ENCODE results near the gene BTBD2.

BTBD2 gene

DNA sequence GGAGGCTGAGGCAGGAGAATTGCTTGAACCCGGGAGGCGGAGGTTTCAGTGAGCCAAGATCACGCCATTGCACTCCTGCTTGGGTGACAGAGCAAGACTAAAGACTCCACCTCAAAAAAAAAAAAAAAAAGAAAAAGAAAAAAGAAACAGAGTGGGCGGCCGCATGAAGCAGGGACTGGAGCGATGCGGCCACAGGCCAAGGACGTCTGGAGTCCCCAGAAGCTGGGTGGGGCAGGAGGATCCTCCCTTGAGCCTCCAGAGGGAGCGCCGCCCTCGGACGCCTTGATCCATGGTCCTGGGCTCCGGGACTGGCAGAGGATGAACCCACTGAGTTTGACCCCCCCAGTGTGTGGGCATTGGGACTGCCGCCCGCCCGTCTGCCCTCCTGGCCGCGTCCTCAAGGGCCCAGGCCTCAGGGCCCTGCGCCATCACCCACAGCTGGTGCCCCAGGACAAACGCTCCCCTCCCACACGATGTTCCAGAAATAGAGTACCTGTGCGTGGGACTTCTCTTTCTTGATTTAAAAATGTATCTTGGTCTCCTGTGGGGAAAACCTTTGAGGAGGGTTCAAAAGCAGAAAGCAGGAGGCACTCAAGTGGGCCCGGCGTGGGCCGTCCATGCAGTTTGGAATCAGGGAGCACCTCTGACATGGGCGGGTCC is 15.5 kb downstream of the BTBD2 start:
- H3K36me3 ChIP-seq (ENCODE audit: control insufficient read depth, insufficient read depth, low read length), result no peaks in the 10 kb centered on the region
- H3K4me2 ChIP-seq (ENCODE audit: low read length), result no peak overlapping the region
- no peak overlapping the region for H2BK120ac ChIP-seq (ENCODE audit: low read depth, low read length)
- H3K4me3 ChIP-seq (ENCODE audit: low read length), result no peak overlapping the region
- H2BK5ac ChIP-seq (ENCODE audit: low read length), result no peak overlapping the region
- no peak overlapping the region for H2BK15ac ChIP-seq (replicated peaks; ENCODE audit: low read depth)
- H3K79me2 ChIP-seq (ENCODE audit: control insufficient read depth, insufficient read depth, low read length), result no peaks in the 10 kb centered on the region
- no peak overlapping the region for H2AK5ac ChIP-seq (ENCODE audit: low read length)
- H4K5ac ChIP-seq (ENCODE audit: low read length), result no peak overlapping the region
- no peak overlapping the region for H3K9ac ChIP-seq (ENCODE audit: low read length)
- H3K79me1 ChIP-seq (ENCODE audit: low read length), result no peaks in the 10 kb centered on the region
- no peak overlapping the region for H3K27ac ChIP-seq (ENCODE audit: low read depth, low read length)
- no peak overlapping the region for H3K23ac ChIP-seq (ENCODE audit: low read length)
- H4K8ac ChIP-seq (ENCODE audit: low read depth, low read length), result no peak overlapping the region
- no peaks in the 10 kb centered on the region for H3K27me3 ChIP-seq (ENCODE audit: insufficient read depth, low read length, poor library complexity)
- no CpG with 5 or more reads among the region's 26 CpGs for WGBS (ENCODE audit: extremely low coverage, insufficient coverage, low lambda C conversion rate)
- DNase-seq, result no peak
- H3K4me1 ChIP-seq (ENCODE audit: control insufficient read depth, low read depth, low read length), result no peaks in the 10 kb centered on the region
- no peak overlapping the region for H3K4ac ChIP-seq (ENCODE audit: low read depth, low read length)
- no peak overlapping the region for H3K56ac ChIP-seq (ENCODE audit: low read length)
- H3K18ac ChIP-seq (ENCODE audit: low read length), result no peak overlapping the region

DNA sequence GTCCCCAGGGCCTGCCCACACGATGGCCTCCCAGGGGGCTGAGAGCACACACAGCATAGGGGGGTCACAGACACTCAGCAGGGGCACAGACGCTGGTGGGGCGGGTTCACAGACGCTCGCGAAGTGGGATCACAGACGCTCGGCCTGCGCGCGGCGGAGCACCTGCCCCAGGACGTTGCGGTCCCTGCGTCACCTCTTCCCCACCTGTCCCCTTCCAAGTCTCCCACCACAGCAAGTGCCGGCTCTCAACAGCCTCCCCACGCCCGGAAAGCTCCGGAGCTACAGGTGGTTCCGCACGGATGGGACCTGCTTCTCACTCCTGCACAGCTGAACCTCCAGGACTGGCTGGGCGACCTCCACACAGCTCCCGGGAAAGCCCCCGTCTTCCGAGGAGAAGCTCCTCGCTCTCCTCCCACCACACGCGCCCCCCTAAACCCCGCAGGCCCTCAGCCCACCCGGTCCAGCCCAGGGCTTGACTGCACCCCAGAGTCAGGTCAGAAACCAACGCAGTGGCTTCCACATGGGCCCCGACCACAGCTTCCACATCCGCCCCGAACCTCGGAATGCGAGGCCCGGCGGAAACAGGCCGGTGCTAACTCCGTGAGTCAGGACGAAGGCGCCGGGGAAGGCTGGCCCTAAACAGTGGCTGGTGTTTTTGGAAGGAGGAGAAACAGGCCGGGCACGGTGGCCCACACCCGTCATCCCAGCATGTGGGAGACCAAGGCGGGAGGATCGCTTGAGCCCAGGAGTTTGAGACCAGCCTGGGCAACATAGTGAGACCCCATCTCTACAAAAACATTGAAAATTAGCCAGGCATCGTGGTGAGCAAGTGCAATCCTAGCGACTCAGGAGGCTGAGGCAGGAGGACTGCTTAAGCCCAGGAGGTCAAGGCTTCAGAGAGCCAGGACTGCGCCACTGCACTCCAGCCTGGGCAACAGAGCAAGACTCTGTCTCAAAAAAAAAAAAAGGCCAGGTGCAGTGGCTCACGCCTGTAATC is 16.5 kb downstream of the BTBD2 start:
- H3K27ac ChIP-seq (ENCODE audit: low read depth, low read length), result no peak overlapping the region
- H3K79me2 ChIP-seq (ENCODE audit: control insufficient read depth, insufficient read depth, low read length), result no peaks in the 10 kb centered on the region
- no peak overlapping the region for H3K18ac ChIP-seq (ENCODE audit: low read length)
- H3K4ac ChIP-seq (ENCODE audit: low read depth, low read length), result no peak overlapping the region
- no peaks in the 10 kb centered on the region for H3K36me3 ChIP-seq (ENCODE audit: control insufficient read depth, insufficient read depth, low read length)
- H2BK120ac ChIP-seq (ENCODE audit: low read depth, low read length), result no peak overlapping the region
- H3K4me1 ChIP-seq (ENCODE audit: control insufficient read depth, low read depth, low read length), result no peaks in the 10 kb centered on the region
- no peaks in the 10 kb centered on the region for H3K79me1 ChIP-seq (ENCODE audit: low read length)
- H2AK5ac ChIP-seq (ENCODE audit: low read length), result no peak overlapping the region
- H4K8ac ChIP-seq (ENCODE audit: low read depth, low read length), result no peak overlapping the region
- no peak overlapping the region for H3K4me2 ChIP-seq (ENCODE audit: low read length)
- H3K4me3 ChIP-seq (ENCODE audit: low read length), result no peak overlapping the region
- no peak overlapping the region for H3K9ac ChIP-seq (ENCODE audit: low read length)
- H3K27me3 ChIP-seq (ENCODE audit: insufficient read depth, low read length, poor library complexity), result no peaks in the 10 kb centered on the region
- H3K23ac ChIP-seq (ENCODE audit: low read length), result no peak overlapping the region
- H3K56ac ChIP-seq (ENCODE audit: low read length), result no peak overlapping the region
- no peak overlapping the region for H4K5ac ChIP-seq (ENCODE audit: low read length)
- no peak overlapping the region for H2BK15ac ChIP-seq (replicated peaks; ENCODE audit: low read depth)
- no peak for DNase-seq
- WGBS (ENCODE audit: extremely low coverage, insufficient coverage, low lambda C conversion rate), result no CpG with 5 or more reads among the region's 52 CpGs
- no peak overlapping the region for H2BK5ac ChIP-seq (ENCODE audit: low read length)

DNA sequence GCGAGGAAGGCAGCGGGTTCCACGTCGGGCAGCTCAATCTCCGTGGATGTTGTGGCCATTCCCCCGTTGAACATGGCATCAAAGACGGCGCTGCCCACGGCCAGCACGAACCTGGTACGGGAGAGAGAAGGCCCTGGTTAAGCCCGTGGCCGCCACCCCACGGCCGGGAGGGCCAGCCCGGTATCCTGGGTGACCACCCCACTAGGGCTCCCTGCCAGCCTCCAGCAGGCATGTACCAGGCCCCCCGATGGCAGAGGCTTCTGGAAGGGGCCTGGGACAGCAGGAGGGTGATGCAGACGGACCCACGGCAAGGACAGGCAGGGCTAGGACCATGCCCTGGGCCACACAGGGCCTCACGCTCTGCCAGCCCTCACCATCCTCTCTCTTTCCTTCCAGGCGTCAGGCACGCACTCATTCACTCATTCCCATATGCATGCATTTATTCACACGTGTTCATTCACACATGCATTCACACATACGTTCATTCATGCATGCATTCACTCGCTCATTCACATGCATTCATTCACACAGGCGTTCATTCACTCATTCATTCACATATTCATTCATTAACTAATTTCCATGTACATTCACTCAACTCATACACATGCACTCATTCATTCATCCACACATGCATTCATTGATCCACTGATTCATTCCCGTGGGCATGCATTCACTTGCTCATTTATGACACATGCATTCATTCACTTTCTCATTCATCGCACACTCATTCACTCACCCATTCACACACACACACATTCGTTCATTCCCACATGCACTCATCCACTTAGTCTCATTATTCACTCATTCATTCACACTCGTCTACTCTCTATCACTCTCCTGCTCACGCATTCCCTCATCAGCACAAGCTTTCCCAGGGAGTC is 17.9 kb downstream of the BTBD2 start:
- Histone ChIP-seq H3K18ac (ENCODE audit: low read length) (no peak overlapping the region), H3K56ac (ENCODE audit: low read length) (no peak overlapping the region), H2BK5ac (ENCODE audit: low read length) (no peak overlapping the region)

DNA sequence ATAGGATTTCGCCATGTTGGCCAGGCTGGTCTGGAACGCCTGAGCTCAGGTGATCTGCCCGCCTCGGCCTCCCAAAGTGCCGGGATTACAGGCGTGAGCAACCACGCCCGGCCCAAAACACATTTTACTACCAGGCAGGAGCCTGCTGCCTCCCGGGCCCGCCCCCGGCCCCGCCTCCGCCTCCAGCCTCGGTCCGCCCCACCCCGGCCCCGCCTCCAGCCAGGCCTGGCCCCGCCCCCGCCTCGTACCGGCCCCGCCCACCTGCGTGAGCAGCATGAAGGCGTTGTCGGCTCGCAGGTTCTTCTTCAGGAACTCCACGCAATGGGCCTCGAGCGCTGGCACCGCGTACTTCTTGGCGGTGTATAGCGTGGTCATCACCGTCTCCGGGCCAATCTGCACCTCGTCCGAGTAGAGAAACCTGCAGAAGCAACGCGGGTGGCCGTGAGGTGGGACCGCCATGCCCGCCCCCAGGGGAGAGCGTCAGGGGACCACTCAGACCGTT is 22.7 kb downstream of the BTBD2 start:
- Histone ChIP-seq H3K4me2 (ENCODE audit: low read length) (no peak overlapping the region), H3K79me1 (ENCODE audit: low read length) (no peaks in the 10 kb centered on the region), H4K8ac (ENCODE audit: low read depth, low read length) (no peak overlapping the region), H2BK120ac (ENCODE audit: low read depth, low read length) (no peak overlapping the region), H2BK5ac (ENCODE audit: low read length) (no peak overlapping the region), H3K9ac (ENCODE audit: low read length) (no peak overlapping the region), H3K27me3 (ENCODE audit: insufficient read depth, low read length, poor library complexity) (no peaks in the 10 kb centered on the region), H2AK5ac (ENCODE audit: low read length) (no peak overlapping the region), H3K18ac (ENCODE audit: low read length) (no peak overlapping the region), H3K36me3 (ENCODE audit: control insufficient read depth, insufficient read depth, low read length) (no peaks in the 10 kb centered on the region), H3K56ac (ENCODE audit: low read length) (no peak overlapping the region), H3K27ac (ENCODE audit: low read depth, low read length) (no peak overlapping the region), H3K79me2 (ENCODE audit: control insufficient read depth, insufficient read depth, low read length) (no peaks in the 10 kb centered on the region), H3K23ac (ENCODE audit: low read length) (no peak overlapping the region), H3K4me1 (ENCODE audit: control insufficient read depth, low read depth, low read length) (no peaks in the 10 kb centered on the region), H3K4me3 (ENCODE audit: low read length) (no peak overlapping the region), H4K5ac (ENCODE audit: low read length) (no peak overlapping the region), H3K4ac (ENCODE audit: low read depth, low read length) (no peak overlapping the region), H2BK15ac (replicated peaks; ENCODE audit: low read depth) (no peak overlapping the region)
- WGBS (ENCODE audit: extremely low coverage, insufficient coverage, low lambda C conversion rate), result no CpG with 5 or more reads among the region's 44 CpGs
- peak; percentile 48 for DNase-seq

More for the DNA sequence above, 17.9 kb downstream of the BTBD2 start:
- no peak overlapping the region for H4K8ac ChIP-seq (ENCODE audit: low read depth, low read length)
- H3K4me1 ChIP-seq (ENCODE audit: control insufficient read depth, low read depth, low read length), result no peaks in the 10 kb centered on the region
- no peak for DNase-seq
- no peak overlapping the region for H3K4me3 ChIP-seq (ENCODE audit: low read length)
- H3K23ac ChIP-seq (ENCODE audit: low read length), result no peak overlapping the region
- no peak overlapping the region for H3K4me2 ChIP-seq (ENCODE audit: low read length)
- no peak overlapping the region for H2AK5ac ChIP-seq (ENCODE audit: low read length)
- no peak overlapping the region for H3K9ac ChIP-seq (ENCODE audit: low read length)
- no peak overlapping the region for H3K4ac ChIP-seq (ENCODE audit: low read depth, low read length)
- H4K5ac ChIP-seq (ENCODE audit: low read length), result no peak overlapping the region
- H2BK15ac ChIP-seq (replicated peaks; ENCODE audit: low read depth), result no peak overlapping the region
- H2BK120ac ChIP-seq (ENCODE audit: low read depth, low read length), result no peak overlapping the region
- no peaks in the 10 kb centered on the region for H3K27me3 ChIP-seq (ENCODE audit: insufficient read depth, low read length, poor library complexity)
- H3K79me1 ChIP-seq (ENCODE audit: low read length), result no peaks in the 10 kb centered on the region
- 100% methylated on average over 5 of the region's 31 CpGs for WGBS (ENCODE audit: extremely low coverage, insufficient coverage, low lambda C conversion rate)
- H3K27ac ChIP-seq (ENCODE audit: low read depth, low read length), result no peak overlapping the region
- H3K36me3 ChIP-seq (ENCODE audit: control insufficient read depth, insufficient read depth, low read length), result no peaks in the 10 kb centered on the region
- H3K79me2 ChIP-seq (ENCODE audit: control insufficient read depth, insufficient read depth, low read length), result no peaks in the 10 kb centered on the region

DNA sequence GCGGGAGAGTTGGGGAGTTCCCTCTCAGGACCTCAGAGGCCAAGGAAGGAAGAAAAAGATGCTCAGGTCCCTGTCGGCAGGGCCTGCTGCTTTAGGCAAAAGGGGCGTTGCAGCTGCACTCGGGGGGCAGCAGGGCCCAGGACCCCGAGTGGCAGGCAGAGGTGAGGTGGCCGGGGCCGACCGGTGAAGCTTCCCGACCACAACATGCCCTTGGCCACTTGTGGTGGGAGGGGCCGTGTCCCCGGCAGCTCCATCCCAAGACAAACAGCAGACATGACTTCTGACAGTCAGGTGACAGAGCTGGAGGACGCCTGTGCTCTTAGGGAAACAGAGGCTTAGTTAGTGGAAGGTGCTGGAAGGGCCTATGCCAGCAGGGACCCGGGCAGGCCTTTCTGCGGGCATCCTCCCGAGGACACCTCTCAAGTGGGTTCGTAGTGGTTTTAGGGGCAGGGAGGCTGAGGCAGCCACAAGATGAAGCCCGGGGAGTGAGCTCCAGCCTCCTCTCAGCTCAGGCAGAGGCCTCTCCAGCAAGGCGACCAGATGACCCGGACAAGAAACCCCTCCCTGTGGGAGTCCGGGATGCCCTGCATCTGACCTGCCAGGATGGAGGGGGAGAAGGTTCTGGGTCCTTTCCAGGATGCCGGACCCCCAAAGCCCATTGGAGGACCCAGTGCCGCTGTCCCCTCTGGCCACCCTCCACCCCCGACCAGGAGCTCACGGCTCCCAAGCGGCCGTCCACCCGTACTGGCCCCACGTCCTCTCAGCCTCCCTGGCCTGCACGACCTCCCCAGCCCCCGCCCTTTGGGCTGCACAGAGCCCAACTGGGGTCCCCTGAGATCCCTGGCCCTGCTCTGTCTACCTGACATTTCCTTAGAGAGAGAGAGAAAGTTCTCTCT is 24.2 kb downstream of the BTBD2 start:
- Histone ChIP-seq H2BK5ac (ENCODE audit: low read length) (no peak overlapping the region), H3K27ac (ENCODE audit: low read depth, low read length) (no peak overlapping the region), H3K36me3 (ENCODE audit: control insufficient read depth, insufficient read depth, low read length) (peaks cover 2% of the 10 kb centered on the region), H4K5ac (ENCODE audit: low read length) (no peak overlapping the region), H2AK5ac (ENCODE audit: low read length) (no peak overlapping the region), H3K4me1 (ENCODE audit: control insufficient read depth, low read depth, low read length) (no peaks in the 10 kb centered on the region), H3K23ac (ENCODE audit: low read length) (no peak overlapping the region), H2BK15ac (replicated peaks; ENCODE audit: low read depth) (no peak overlapping the region), H3K18ac (ENCODE audit: low read length) (no peak overlapping the region), H3K79me1 (ENCODE audit: low read length) (no peaks in the 10 kb centered on the region), H3K9ac (ENCODE audit: low read length) (no peak overlapping the region), H4K8ac (ENCODE audit: low read depth, low read length) (no peak overlapping the region), H3K79me2 (ENCODE audit: control insufficient read depth, insufficient read depth, low read length) (no peaks in the 10 kb centered on the region), H3K56ac (ENCODE audit: low read length) (no peak overlapping the region), H3K4me3 (ENCODE audit: low read length) (no peak overlapping the region), H2BK120ac (ENCODE audit: low read depth, low read length) (no peak overlapping the region), H3K27me3 (ENCODE audit: insufficient read depth, low read length, poor library complexity) (no peaks in the 10 kb centered on the region), H3K4me2 (ENCODE audit: low read length) (no peak overlapping the region), H3K4ac (ENCODE audit: low read depth, low read length) (no peak overlapping the region)
- no peak for DNase-seq
- no CpG with 5 or more reads among the region's 30 CpGs for WGBS (ENCODE audit: extremely low coverage, insufficient coverage, low lambda C conversion rate)
